ENCODE data around the gene GEMIN2.
"Not testable (repeated sequence)": the region's sequence is repeated elsewhere in the genome, so short reads cannot be mapped to it uniquely, and the experiment has no call there.

GEMIN2 gene

GRCh38 chr14:39085933-39086332 lies 28.2 kb upstream of the GEMIN2 start:
- Histone ChIP-seq H3K4me3 (replicated peaks; ENCODE audit: low read depth, low read length) (no peak overlapping the region), H3K27me3 (replicated peaks; ENCODE audit: control insufficient read depth, insufficient read depth, low read length) (no peaks in the 10 kb centered on the region), H3K36me3 (ENCODE audit: control insufficient read depth, insufficient read depth, low read length) (peaks cover 13% of the 10 kb centered on the region)
- no peak for TF ChIP-seq CTCF (IDR thresholded peaks at IDR 0.05; ENCODE audit: insufficient read depth, low read length, poor library complexity, severe bottlenecking)
- DNase-seq (ENCODE audit: extremely low read depth, insufficient read length): no peak

GRCh38 chr14:39087493-39087892 lies 26.6 kb upstream of the GEMIN2 start:
- no peaks in the 10 kb centered on the region for H3K27me3 ChIP-seq (replicated peaks; ENCODE audit: control insufficient read depth, insufficient read depth, low read length)
- H3K36me3 ChIP-seq (ENCODE audit: control insufficient read depth, insufficient read depth, low read length): peaks cover 13% of the 10 kb centered on the region
- DNase-seq (ENCODE audit: extremely low read depth, insufficient read length): no peak
- no peak for TF ChIP-seq CTCF (IDR thresholded peaks at IDR 0.05; ENCODE audit: insufficient read depth, low read length, poor library complexity, severe bottlenecking)
- H3K4me3 ChIP-seq (replicated peaks; ENCODE audit: low read depth, low read length): no peak overlapping the region

GRCh38 chr14:39090548-39091111 lies 23.5 kb upstream of the GEMIN2 start:
- Histone ChIP-seq H3K27me3 (replicated peaks; ENCODE audit: control insufficient read depth, insufficient read depth, low read length) (no peaks in the 10 kb centered on the region), H3K4me3 (replicated peaks; ENCODE audit: low read depth, low read length) (no peak overlapping the region), H3K36me3 (ENCODE audit: control insufficient read depth, insufficient read depth, low read length) (peaks cover 8% of the 10 kb centered on the region)
- no peak for TF ChIP-seq CTCF (IDR thresholded peaks at IDR 0.05; ENCODE audit: insufficient read depth, low read length, poor library complexity, severe bottlenecking)
- no peak for DNase-seq (ENCODE audit: extremely low read depth, insufficient read length)

GRCh38 chr14:39091716-39092115 lies 22.4 kb upstream of the GEMIN2 start:
- TF ChIP-seq CTCF (IDR thresholded peaks at IDR 0.05; ENCODE audit: insufficient read depth, low read length, poor library complexity, severe bottlenecking): no peak
- Histone ChIP-seq H3K4me3 (replicated peaks; ENCODE audit: low read depth, low read length) (no peak overlapping the region), H3K27me3 (replicated peaks; ENCODE audit: control insufficient read depth, insufficient read depth, low read length) (no peaks in the 10 kb centered on the region), H3K36me3 (ENCODE audit: control insufficient read depth, insufficient read depth, low read length) (peaks cover 6% of the 10 kb centered on the region)
- DNase-seq (ENCODE audit: extremely low read depth, insufficient read length): no peak

- no peak for DNase-seq (ENCODE audit: extremely low read depth, insufficient read length)
- Histone ChIP-seq H3K27me3 (replicated peaks; ENCODE audit: control insufficient read depth, insufficient read depth, low read length) (no peaks in the 10 kb centered on the region), H3K36me3 (ENCODE audit: control insufficient read depth, insufficient read depth, low read length) (peaks cover 6% of the 10 kb centered on the region), H3K4me3 (replicated peaks; ENCODE audit: low read depth, low read length) (no peak overlapping the region)
- TF ChIP-seq CTCF (IDR thresholded peaks at IDR 0.05; ENCODE audit: insufficient read depth, low read length, poor library complexity, severe bottlenecking): no peak
Observed at GRCh38 chr14:39094515-39094914, 19.6 kb upstream of the GEMIN2 start.

- Histone ChIP-seq H3K36me3 (ENCODE audit: control insufficient read depth, insufficient read depth, low read length) (no peaks in the 10 kb centered on the region; the same call in 1 of the 2 replicates), H3K4me3 (replicated peaks; ENCODE audit: low read depth, low read length) (no peak overlapping the region), H3K27me3 (replicated peaks; ENCODE audit: control insufficient read depth, insufficient read depth, low read length) (no peaks in the 10 kb centered on the region)
- no peak for TF ChIP-seq CTCF (IDR thresholded peaks at IDR 0.05; ENCODE audit: insufficient read depth, low read length, poor library complexity, severe bottlenecking)
- no peak for DNase-seq (ENCODE audit: extremely low read depth, insufficient read length)
Observed at GRCh38 chr14:39097159-39097558, 17.0 kb upstream of the GEMIN2 start.

GRCh38 chr14:39099215-39099614 lies 14.9 kb upstream of the GEMIN2 start:
- not testable (repeated sequence) for DNase-seq (ENCODE audit: extremely low read depth, insufficient read length); H3K36me3 ChIP-seq (ENCODE audit: control insufficient read depth, insufficient read depth, low read length); H3K4me3 ChIP-seq (replicated peaks; ENCODE audit: low read depth, low read length); H3K27me3 ChIP-seq (replicated peaks; ENCODE audit: control insufficient read depth, insufficient read depth, low read length)

All from GM06990 (cell line).